ENCODE results near the gene IL1RN. TPM values are rescaled to one million over a fixed set of nuclear protein-coding genes. Genes with fewer than 3 reads are reported as not detected.

Gene IL1RN
- total RNA-seq, 1 experiment from 2014 or later = not detected

- Histone ChIP-seq H3K9me3 (no peaks in the 10 kb centered on the region), H3K36me3 (ENCODE audit: control insufficient read depth, insufficient read depth, low read length) (no peaks in the 10 kb centered on the region), H3K27me3 (replicated peaks; ENCODE audit: control insufficient read depth, insufficient read depth, low read length) (no peaks in the 10 kb centered on the region; the same call in 1 of the 2 replicates), H3K4me1 (peaks cover 29% of the 10 kb centered on the region), H3K4me3 (ENCODE audit: low read depth, low read length) (no peak overlapping the region)
- no peak overlapping the region for H3K4me3 Mint-ChIP-seq (ENCODE audit: unreplicated experiment)
- no peaks in the 10 kb centered on the region for H3K27me3 Mint-ChIP-seq (ENCODE audit: insufficient read depth, unreplicated experiment)
- H3K27ac Mint-ChIP-seq (ENCODE audit: unreplicated experiment) = no peak overlapping the region
- H3K36me3 Mint-ChIP-seq (ENCODE audit: insufficient read depth, unreplicated experiment) = no peaks in the 10 kb centered on the region
- intact Hi-C loops (cut with micrococcal nuclease; ENCODE audit: unreplicated experiment) = no loop called here
- no peaks in the 10 kb centered on the region for H3K9me3 Mint-ChIP-seq (ENCODE audit: unreplicated experiment)
- DNase-seq = no peak
- POLR2A ChIA-PET = no interaction called here
- no peak for TF ChIP-seq CTCF (IDR thresholded peaks at IDR 0.05; ENCODE audit: insufficient read depth in 1 of 2, low read depth in 1 of 2, low read length in 1 of 2, severe bottlenecking in 1 of 2, unreplicated experiment in 1 of 2)
- CTCF ChIA-PET = no interaction called here
- BruUV-seq (replicated peaks) = no TSS peak
- H3K4me1 Mint-ChIP-seq (ENCODE audit: low read depth, unreplicated experiment) = peaks cover 6% of the 10 kb centered on the region
Measured at GRCh38 chr2:113178891-113179290, 51.5 kb downstream of the IL1RN start.

DNA sequence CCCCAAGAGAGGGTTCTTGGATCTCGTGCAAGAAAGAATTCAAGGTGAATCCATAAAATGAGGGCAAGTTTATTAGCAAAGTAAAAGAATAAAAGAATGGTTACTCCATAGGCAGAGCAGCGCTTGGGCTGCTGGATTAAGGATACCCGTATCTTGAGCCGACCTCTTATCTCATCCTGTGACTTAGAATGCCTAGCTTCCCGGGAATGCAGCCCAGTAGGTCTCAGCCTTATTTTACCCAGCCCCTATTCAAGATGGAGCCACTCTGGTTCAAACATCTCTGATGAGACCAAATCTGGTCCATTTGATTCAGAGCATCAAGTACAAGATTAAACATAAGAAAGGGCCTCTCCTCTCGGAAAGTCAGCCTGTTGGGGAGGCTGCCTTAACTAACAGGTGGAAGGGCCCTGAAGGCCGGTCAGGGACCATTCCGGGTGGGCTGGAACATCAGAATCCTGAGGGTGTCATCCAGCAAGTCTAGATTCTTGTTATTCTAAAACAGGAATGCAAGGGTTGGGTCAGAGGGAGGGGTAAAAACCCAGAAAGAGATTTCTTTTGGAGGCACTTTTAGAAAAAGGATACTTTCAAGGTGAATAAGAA, 52.1 kb downstream of the IL1RN start:
- no peaks in the 10 kb centered on the region for H3K9me3 ChIP-seq
- intact Hi-C loops (cut with micrococcal nuclease; ENCODE audit: unreplicated experiment) = loop anchor here (1.0 to 5.0 kb wide), 3 partner anchors 23 to 97 kb away; no protein-coding TSS in a partner anchor
- no peak overlapping the region for H3K4me3 ChIP-seq (ENCODE audit: low read depth, low read length)
- Mint-ChIP-seq H3K9me3 (ENCODE audit: unreplicated experiment) (no peaks in the 10 kb centered on the region), H3K27ac (ENCODE audit: unreplicated experiment) (no peak overlapping the region), H3K36me3 (ENCODE audit: insufficient read depth, unreplicated experiment) (no peaks in the 10 kb centered on the region), H3K4me1 (ENCODE audit: low read depth, unreplicated experiment) (peaks cover 10% of the 10 kb centered on the region), H3K4me3 (ENCODE audit: unreplicated experiment) (no peak overlapping the region), H3K27me3 (ENCODE audit: insufficient read depth, unreplicated experiment) (no peaks in the 10 kb centered on the region)
- no peaks in the 10 kb centered on the region; the same call in 1 of the 2 replicates for H3K27me3 ChIP-seq (replicated peaks; ENCODE audit: control insufficient read depth, insufficient read depth, low read length)
- H3K36me3 ChIP-seq (ENCODE audit: control insufficient read depth, insufficient read depth, low read length) = no peaks in the 10 kb centered on the region
- POLR2A ChIA-PET = no interaction called here
- CTCF ChIA-PET = interaction anchor here (2.2 to 5.1 kb wide), 3 partner anchors 19 to 100 kb away, joined by 12 to 44 read pairs (median 37); no protein-coding TSS in a partner anchor
- TF ChIP-seq CTCF (IDR thresholded peaks at IDR 0.05; ENCODE audit: insufficient read depth in 1 of 2, low read depth in 1 of 2, low read length in 1 of 2, severe bottlenecking in 1 of 2, unreplicated experiment in 1 of 2) = no peak
- no peak for DNase-seq
- BruUV-seq (replicated peaks) = no TSS peak
- H3K4me1 ChIP-seq = peaks cover 31% of the 10 kb centered on the region

DNA sequence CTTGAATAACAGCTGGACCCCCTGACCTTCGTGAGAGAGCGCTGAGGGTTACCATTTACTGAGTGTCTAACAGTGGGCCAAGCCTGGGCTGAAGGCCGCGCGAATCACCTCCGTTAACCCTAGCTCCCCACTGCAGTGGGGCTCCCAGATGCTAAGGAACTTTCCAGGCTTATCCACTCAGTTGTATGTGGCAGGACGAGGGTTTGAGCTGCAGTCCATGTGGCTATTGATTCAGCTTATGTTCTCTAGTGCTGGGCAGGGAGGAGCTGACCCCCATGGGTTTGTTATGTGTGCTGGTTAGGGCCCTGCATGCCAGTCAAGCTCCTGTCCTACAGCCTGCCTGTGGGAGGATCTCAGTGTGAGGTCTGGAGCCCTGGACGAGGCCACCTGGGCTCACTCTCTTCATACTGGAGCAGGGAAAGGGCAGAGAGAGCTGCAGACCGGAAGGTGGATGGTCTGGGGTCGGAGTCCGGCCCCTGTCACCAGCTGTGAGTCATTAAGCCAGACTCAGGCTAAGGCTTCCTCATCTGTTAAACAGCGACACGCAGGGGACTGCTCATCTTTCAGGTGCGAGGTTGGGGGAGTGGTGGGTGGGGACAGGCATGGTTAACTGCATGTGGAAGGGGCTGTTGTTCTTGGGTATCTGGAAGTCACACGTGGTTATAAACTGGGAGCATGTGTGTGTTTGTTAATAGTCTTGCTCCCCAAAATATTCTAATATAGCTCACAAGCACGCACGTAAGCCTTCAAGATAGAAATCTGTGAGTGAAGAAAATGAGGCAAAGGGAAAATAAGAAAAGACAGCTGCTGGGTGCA, 52.9 kb downstream of the IL1RN start:
- Mint-ChIP-seq H3K27ac (ENCODE audit: unreplicated experiment) (peak overlapping the region; percentile 66), H3K27me3 (ENCODE audit: insufficient read depth, unreplicated experiment) (no peaks in the 10 kb centered on the region), H3K4me1 (ENCODE audit: low read depth, unreplicated experiment) (peaks cover 10% of the 10 kb centered on the region), H3K4me3 (ENCODE audit: unreplicated experiment) (no peak overlapping the region), H3K9me3 (ENCODE audit: unreplicated experiment) (no peaks in the 10 kb centered on the region), H3K36me3 (ENCODE audit: insufficient read depth, unreplicated experiment) (no peaks in the 10 kb centered on the region)
- no peaks in the 10 kb centered on the region for H3K9me3 ChIP-seq
- H3K27me3 ChIP-seq (replicated peaks; ENCODE audit: control insufficient read depth, insufficient read depth, low read length) = no peaks in the 10 kb centered on the region; the same call in 1 of the 2 replicates
- intact Hi-C loops (cut with micrococcal nuclease; ENCODE audit: unreplicated experiment) = loop anchor here (1.0 to 5.0 kb wide), 3 partner anchors 24 to 98 kb away; no protein-coding TSS in a partner anchor
- ChIA-PET CTCF (interaction anchor here (0.6 to 5.1 kb wide), 8 partner anchors 12 to 208 kb away, joined by 3 to 44 read pairs (median 9); no protein-coding TSS in a partner anchor), POLR2A (interaction anchor here (0.7 to 0.8 kb wide), 2 partner anchors 19 to 24 kb away, joined by 3 read pairs; no protein-coding TSS in a partner anchor)
- BruUV-seq (replicated peaks) = no TSS peak
- H3K36me3 ChIP-seq (ENCODE audit: control insufficient read depth, insufficient read depth, low read length) = no peaks in the 10 kb centered on the region
- TF ChIP-seq CTCF (IDR thresholded peaks at IDR 0.05; ENCODE audit: insufficient read depth in 1 of 2, low read depth in 1 of 2, low read length in 1 of 2, severe bottlenecking in 1 of 2, unreplicated experiment in 1 of 2) = peak in 1 of 2 experiments; percentile 37
- H3K4me1 ChIP-seq = peaks cover 31% of the 10 kb centered on the region
- no peak overlapping the region for H3K4me3 ChIP-seq (ENCODE audit: low read depth, low read length)
- DNase-seq = peak; percentile 64 to 77

Data from Caco-2 (cell line).